NB4 (cell line): ENCODE data around the gene CARMIL1.

Source experiments
- MYC ChIP-seq: IDR thresholded peaks from 2 replicates; pipeline ENCODE4 v1.6.1; 2011; ENCODE audit warnings: low read depth, low read length
- POLR2A ChIP-seq: IDR thresholded peaks from 2 replicates; pipeline ENCODE4 v1.6.1; 2011; ENCODE audit warnings: mild to moderate bottlenecking; ENCODE audit not compliant: insufficient read length; ENCODE audit errors: extremely low read depth
- TF ChIP-seq, protein P1 (sequence below): IDR thresholded peaks from one replicate; pipeline ENCODE4 v1.5.1; 2012; ENCODE audit warnings: low read depth, low read length
- TF ChIP-seq, protein P2 (sequence below): IDR thresholded peaks from 2 replicates; pipeline ENCODE4 v1.6.1; 2011; ENCODE audit warnings: low read depth, low read length

DNA sequence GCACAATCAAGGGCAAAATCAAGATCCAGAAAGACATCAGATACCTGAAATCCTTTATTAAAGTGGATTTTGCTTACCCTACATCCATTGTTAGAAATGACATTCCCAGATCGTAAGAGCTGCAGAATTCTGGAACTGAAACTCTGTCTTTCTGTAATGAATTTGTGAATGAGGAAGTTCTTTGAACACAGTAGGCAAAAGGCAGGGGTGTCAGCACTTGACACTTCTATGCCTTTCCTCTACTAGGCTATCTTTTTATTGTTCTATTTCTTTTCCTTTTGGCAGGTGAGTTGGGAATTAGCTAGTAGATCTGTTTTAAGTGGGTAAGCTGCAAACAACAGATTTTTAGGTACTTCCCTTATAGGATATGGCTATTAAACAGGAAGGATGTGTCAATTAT is 126.3 kb downstream of the CARMIL1 start:
- TF ChIP-seq, protein P1, sequence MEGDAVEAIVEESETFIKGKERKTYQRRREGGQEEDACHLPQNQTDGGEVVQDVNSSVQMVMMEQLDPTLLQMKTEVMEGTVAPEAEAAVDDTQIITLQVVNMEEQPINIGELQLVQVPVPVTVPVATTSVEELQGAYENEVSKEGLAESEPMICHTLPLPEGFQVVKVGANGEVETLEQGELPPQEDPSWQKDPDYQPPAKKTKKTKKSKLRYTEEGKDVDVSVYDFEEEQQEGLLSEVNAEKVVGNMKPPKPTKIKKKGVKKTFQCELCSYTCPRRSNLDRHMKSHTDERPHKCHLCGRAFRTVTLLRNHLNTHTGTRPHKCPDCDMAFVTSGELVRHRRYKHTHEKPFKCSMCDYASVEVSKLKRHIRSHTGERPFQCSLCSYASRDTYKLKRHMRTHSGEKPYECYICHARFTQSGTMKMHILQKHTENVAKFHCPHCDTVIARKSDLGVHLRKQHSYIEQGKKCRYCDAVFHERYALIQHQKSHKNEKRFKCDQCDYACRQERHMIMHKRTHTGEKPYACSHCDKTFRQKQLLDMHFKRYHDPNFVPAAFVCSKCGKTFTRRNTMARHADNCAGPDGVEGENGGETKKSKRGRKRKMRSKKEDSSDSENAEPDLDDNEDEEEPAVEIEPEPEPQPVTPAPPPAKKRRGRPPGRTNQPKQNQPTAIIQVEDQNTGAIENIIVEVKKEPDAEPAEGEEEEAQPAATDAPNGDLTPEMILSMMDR = no peak
- TF ChIP-seq, protein P2, sequence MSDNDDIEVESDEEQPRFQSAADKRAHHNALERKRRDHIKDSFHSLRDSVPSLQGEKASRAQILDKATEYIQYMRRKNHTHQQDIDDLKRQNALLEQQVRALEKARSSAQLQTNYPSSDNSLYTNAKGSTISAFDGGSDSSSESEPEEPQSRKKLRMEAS = no peak
- TF ChIP-seq POLR2A (no peak), MYC (no peak)
